T-cell (primary cell): ENCODE results near the gene PDLIM7. TPM values are rescaled to one million over a fixed set of nuclear protein-coding genes. Genes with fewer than 3 reads are reported as not detected.

Source experiments
- ATAC-seq, 4 experiments: fragments of 200-7000 bp in 3 of 4; fragments of 150-1000 bp in 1 of 4; cut with Tn5 transposase; replicated peaks in 1 of 4; 1 replicate in 3 of 4; 2 replicates in 1 of 4; pipeline ENCODE4 v1.10.0; 2021; ENCODE audit warnings: moderate library complexity in 3 of 4, mild to moderate bottlenecking in 2 of 4, moderate number of reproducible peaks in 1 of 4
- CTCF ChIA-PET, 2 donors: fragments of 300-600 bp; sonication (Branson Sonifier 250); formaldehyde crosslinking; loops; one replicate each; lab custom pipeline; 2022; ENCODE audit warnings: antibody characterized with exemption in 2 of 2; lab: Charles Lee
- POLR2A ChIA-PET, 2 donors: fragments of 300-600 bp; sonication (Branson Sonifier 250); formaldehyde crosslinking; loops; one replicate each; lab custom pipeline; 2022; ENCODE audit warnings: antibody characterized with exemption in 2 of 2; lab: Charles Lee
- DNase-seq, 35 experiments: peaks; one replicate each; pipeline versions ENCODE4 v3.0.0 to v3.0.0-alpha.2; 2013 to 2023
- H3K27ac ChIP-seq: one replicate; pipeline ENCODE4 v1.5.1; 2013; ENCODE audit warnings: low read length
- H3K27me3 ChIP-seq, 2 experiments: replicated peaks in 1 of 2; 1 replicate in 1 of 2; 2 replicates in 1 of 2; pipeline versions ENCODE4 v1.6.1 to v1.7.0; 2013; ENCODE audit warnings: low read length in 1 of 2, mixed read lengths in 1 of 2; ENCODE audit not compliant: control insufficient read depth in 2 of 2, insufficient read depth in 2 of 2; ENCODE audit errors: extremely low read depth in 1 of 2
- H3K36me3 ChIP-seq, 2 donors: 1 replicate in 1 of 2; 2 replicates in 1 of 2; pipeline versions ENCODE4 v1.6.1 to v1.7.0; 2013; ENCODE audit warnings: low read length in 1 of 2; ENCODE audit not compliant: control insufficient read depth in 2 of 2, insufficient read depth in 1 of 2; ENCODE audit errors: extremely low read depth in 1 of 2
- H3K4me1 ChIP-seq, 2 experiments: 1 replicate in 1 of 2; 2 replicates in 1 of 2; pipeline versions ENCODE4 v1.6.1 to v1.7.0; 2013; ENCODE audit warnings: low read length in 2 of 2, mixed read lengths in 1 of 2; ENCODE audit not compliant: insufficient read depth in 2 of 2, control insufficient read depth in 1 of 2; ENCODE audit errors: extremely low read depth in 1 of 2
- H3K4me3 ChIP-seq, 2 donors: 1 replicate in 1 of 2; 2 replicates in 1 of 2; pipeline versions ENCODE4 v1.5.1 to v1.7.0; 2013; ENCODE audit warnings: mild to moderate bottlenecking in 2 of 2, low read length in 1 of 2, moderate library complexity in 1 of 2; ENCODE audit not compliant: control insufficient read depth in 1 of 2; ENCODE audit errors: extremely low read depth in 1 of 2
- H3K9me3 ChIP-seq: 2 replicates; pipeline ENCODE4 v1.7.0; 2013
- H3K27ac Mint-ChIP-seq, 2 donors: one replicate each; pipeline ENCODE4 v1.8.0; 2020 to 2021; ENCODE audit warnings: mild to moderate bottlenecking in 2 of 2, mixed read lengths in 2 of 2
- H3K27me3 Mint-ChIP-seq, 2 donors: one replicate each; pipeline ENCODE4 v1.8.0; 2021 to 2022; ENCODE audit warnings: mixed read lengths in 2 of 2
- H3K36me3 Mint-ChIP-seq: one replicate; pipeline ENCODE4 v1.8.0; 2021; ENCODE audit warnings: mixed read lengths
- H3K4me1 Mint-ChIP-seq, 3 donors: one replicate each; pipeline ENCODE4 v1.8.0; 2020 to 2022; ENCODE audit warnings: mixed read lengths in 3 of 3, mild to moderate bottlenecking in 1 of 3
- H3K4me3 Mint-ChIP-seq, 3 donors: one replicate each; pipeline ENCODE4 v1.8.0; 2020 to 2022; ENCODE audit warnings: mild to moderate bottlenecking in 3 of 3, mixed read lengths in 3 of 3, moderate library complexity in 3 of 3
- H3K9me3 Mint-ChIP-seq, 3 donors: one replicate each; pipeline ENCODE4 v1.8.0; 2020 to 2022; ENCODE audit warnings: mixed read lengths in 3 of 3
- WGBS: methylation state at CpG from one replicate; pipeline ENCODE4 v1.1.5; 2013; ENCODE audit warnings: missing lambda C conversion rate; ENCODE audit not compliant: insufficient coverage; 5-methylcytosine and 5-hydroxymethylcytosine counted together
- total RNA-seq, 35 experiments: library from RNA in 6 of 35; stranded (reverse) in 6 of 35; fragments of 120-200 nt in 1 of 35; gene quantifications; one replicate each; pipeline versions ENCODE4 v1.2.1 to v1.2.4 and lab custom pipeline; 2013 to 2026

PDLIM7 gene
- total RNA-seq, 5 donors from 2014 or later (not counting 1 experiment from before 2014, with no cell fraction given), result 9.8 to 17.8 (median 12.8) TPM

DNA sequence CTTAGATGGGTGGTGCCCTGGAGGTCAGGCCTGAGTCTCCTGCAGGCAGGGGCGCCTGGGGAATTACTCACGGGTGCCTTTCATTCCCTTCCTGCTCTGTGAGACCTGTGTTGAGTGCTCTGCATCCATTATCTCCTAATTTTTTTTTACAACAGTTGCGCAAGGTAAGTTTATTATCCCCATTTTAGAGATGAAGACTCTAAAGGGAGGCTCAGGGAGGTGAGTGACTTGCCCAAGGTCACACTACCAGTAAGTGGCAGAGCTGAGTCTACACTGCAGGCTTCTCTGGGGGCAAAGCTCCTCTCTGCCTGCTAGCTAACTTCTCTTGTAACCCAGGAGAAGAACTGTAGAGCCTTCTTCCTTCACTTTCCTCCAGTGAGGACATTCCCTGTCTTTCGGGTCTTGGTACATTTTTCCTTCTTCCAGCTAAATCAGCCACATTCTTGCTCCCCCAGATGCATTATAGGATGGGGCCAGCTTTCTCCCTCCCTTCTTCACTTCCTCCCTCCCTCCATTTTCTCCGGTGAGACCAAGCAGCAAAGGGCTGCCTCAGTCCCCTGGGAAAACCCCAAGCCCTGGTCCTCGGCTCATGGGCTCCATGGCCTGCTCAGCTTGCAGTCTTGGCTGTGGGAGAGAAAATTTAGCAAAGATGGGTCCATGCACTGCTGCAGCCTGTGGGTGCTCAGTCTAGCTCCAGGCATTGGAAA is 49.0 kb downstream of the PDLIM7 start:
- ChIA-PET POLR2A (interaction anchor here in 1 of 2 donors (0.6 kb wide), 1 partner anchor 22 kb away, joined by 5 read pairs; the partner anchor contains the start of gene GRK6), CTCF (interaction anchor here (1.4 to 3.1 kb wide), 2 partner anchors 45 to 46 kb away, joined by 4 to 19 read pairs; no protein-coding TSS in a partner anchor)
- Mint-ChIP-seq H3K4me1 (peaks cover 50 to 54% (median 53%) of the 10 kb centered on the region in 3 donors), H3K9me3 (no peaks in the 10 kb centered on the region), H3K4me3 (peak overlapping the region; percentile 46 to 69 (median 65)), H3K36me3 (no peaks in the 10 kb centered on the region), H3K27ac (peak overlapping the region; percentile 36 to 71), H3K27me3 (no peaks in the 10 kb centered on the region)
- no peak for DNase-seq
- Histone ChIP-seq H3K4me3 (no peak overlapping the region), H3K4me1 (peaks cover 19 to 69% of the 10 kb centered on the region in 2 experiments), H3K9me3 (no peaks in the 10 kb centered on the region), H3K27me3 (peaks cover 0 to 4% of the 10 kb centered on the region in 2 experiments), H3K27ac (peak overlapping the region; percentile 12), H3K36me3 (no peaks in the 10 kb centered on the region)
- WGBS, result 100% methylated on average over 1 of the region's 6 CpGs
- ATAC-seq, result no peak

DNA sequence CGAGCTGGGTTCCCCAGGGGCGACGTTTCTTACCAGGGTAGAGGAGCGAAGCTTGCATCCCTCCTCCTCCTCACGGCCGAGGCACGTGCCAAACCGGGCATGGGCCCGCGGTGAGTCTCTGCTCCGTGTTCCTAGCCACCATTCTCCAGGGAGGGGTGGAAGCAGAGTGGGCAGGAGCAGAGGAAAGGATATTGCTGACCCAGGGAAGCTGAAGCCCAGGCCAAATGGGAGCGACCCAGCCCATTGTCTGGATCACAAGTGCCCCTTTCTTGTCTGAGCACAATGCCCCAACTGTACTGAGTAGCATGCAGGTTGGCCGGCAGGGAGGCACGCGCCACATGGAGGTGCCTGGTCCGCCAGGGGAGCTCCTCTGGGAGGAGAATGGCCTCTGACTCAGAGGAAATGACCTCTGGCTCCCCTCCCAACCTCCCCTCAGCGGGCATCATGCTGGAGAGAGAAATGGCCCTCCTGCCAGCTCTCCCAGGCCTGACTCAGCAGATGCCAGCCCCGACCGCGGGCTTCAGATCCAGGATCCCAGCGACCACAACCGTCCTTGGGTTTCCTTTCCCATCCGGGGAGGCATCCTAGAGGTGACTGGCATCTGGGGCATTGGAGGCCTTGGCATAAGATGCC is 49.7 kb downstream of the PDLIM7 start:
- H3K4me1 ChIP-seq, result peaks cover 19 to 65% of the 10 kb centered on the region in 2 experiments
- DNase-seq, result no peak
- Mint-ChIP-seq H3K4me1 (peaks cover 49 to 51% (median 49%) of the 10 kb centered on the region in 3 donors), H3K27ac (peak overlapping the region; percentile 55 to 61), H3K4me3 (peak overlapping the region; percentile 50 to 69 (median 65)), H3K9me3 (no peaks in the 10 kb centered on the region), H3K36me3 (no peaks in the 10 kb centered on the region), H3K27me3 (no peaks in the 10 kb centered on the region)
- peak overlapping the region; percentile 38 for H3K27ac ChIP-seq
- peaks cover 0 to 6% of the 10 kb centered on the region in 2 donors for H3K36me3 ChIP-seq
- H3K9me3 ChIP-seq, result no peaks in the 10 kb centered on the region
- POLR2A ChIA-PET, result interaction anchor here (0.6 to 3.0 kb wide), 2 partner anchors 16 to 1415 kb away, joined by 5 to 27 read pairs; no protein-coding TSS in a partner anchor
- peak in 1 of 4 experiments; percentile 2 for ATAC-seq
- H3K27me3 ChIP-seq, result peaks cover 0 to 2% of the 10 kb centered on the region in 2 experiments
- H3K4me3 ChIP-seq, result peak overlapping the region in 1 of 2 donors; percentile 40
- CTCF ChIA-PET, result interaction anchor here (1.4 to 5.0 kb wide), 4 partner anchors 21 to 58 kb away, joined by 4 to 20 read pairs (median 12); partner anchors contain the start of gene GRK6 (in 1 of the 2)
- 46% methylated on average over 8 of the region's 23 CpGs for WGBS

- Mint-ChIP-seq H3K4me3 (peak overlapping the region; percentile 39 to 65 (median 50)), H3K36me3 (peaks cover 5% of the 10 kb centered on the region), H3K9me3 (no peaks in the 10 kb centered on the region), H3K27me3 (no peaks in the 10 kb centered on the region), H3K4me1 (peaks cover 47 to 53% (median 53%) of the 10 kb centered on the region in 3 donors), H3K27ac (no peak overlapping the region)
- no peaks in the 10 kb centered on the region for H3K9me3 ChIP-seq
- peak in 34 of 35 experiments; percentile 51 to 90 (median 76) for DNase-seq
- peak overlapping the region in 1 of 2 donors; percentile 23 for H3K4me3 ChIP-seq
- peaks cover 0 to 12% of the 10 kb centered on the region in 2 donors for H3K36me3 ChIP-seq
- peaks cover 0 to 2% of the 10 kb centered on the region in 2 experiments for H3K27me3 ChIP-seq
- WGBS, result 0% methylated on average over 14 of the region's 52 CpGs
- ChIA-PET CTCF (interaction anchor here (1.4 to 5.0 kb wide), 4 partner anchors 21 to 57 kb away, joined by 4 to 20 read pairs (median 12); partner anchors contain the start of gene GRK6 (in 1 of the 2)), POLR2A (interaction anchor here (0.6 to 3.0 kb wide), 3 partner anchors 15 to 1416 kb away, joined by 3 to 27 read pairs (median 5); no protein-coding TSS in a partner anchor)
- peak; percentile 36 to 52 (median 40) for ATAC-seq
- peak overlapping the region; percentile 38 for H3K27ac ChIP-seq
- H3K4me1 ChIP-seq, result peaks cover 19 to 68% of the 10 kb centered on the region in 2 experiments
Observed at GRCh38 chr5:177447066-177447610, 50.3 kb downstream of the PDLIM7 start.

GRCh38 chr5:177446200-177447065 is 51.0 kb downstream of the PDLIM7 start, which contains the start of gene PRR7:
Gene PRR7, plus strand, starts transcription at chr5:177446814. Its CDS starts 8,254 bp downstream, at chr5:177455068.
- Mint-ChIP-seq H3K27me3 (no peaks in the 10 kb centered on the region), H3K4me1 (peaks cover 47 to 58% (median 53%) of the 10 kb centered on the region in 3 donors), H3K9me3 (no peaks in the 10 kb centered on the region), H3K27ac (peak within 1 kb of the TSS; percentile 95), H3K36me3 (peaks cover 8% of the 10 kb centered on the region), H3K4me3 (peak within 1 kb of the TSS; percentile 72 to 78 (median 72))
- Histone ChIP-seq H3K9me3 (no peaks in the 10 kb centered on the region), H3K27me3 (peaks cover 0 to 2% of the 10 kb centered on the region in 2 experiments), H3K27ac (peak within 1 kb of the TSS; percentile 87), H3K4me1 (peaks cover 19 to 74% of the 10 kb centered on the region in 2 experiments), H3K36me3 (peaks cover 0 to 19% of the 10 kb centered on the region in 2 donors), H3K4me3 (peak within 1 kb of the TSS; percentile 52 to 55)
- peak; percentile 48 to 66 (median 64) for ATAC-seq
- peak; percentile 48 to 90 (median 72) for DNase-seq
- CTCF ChIA-PET, result interaction anchor here (0.5 to 5.0 kb wide), 11 partner anchors 9 to 131 kb away, joined by 3 to 24 read pairs (median 15); partner anchors contain the start of gene GRK6 (in 1 of the 2)
- under 1% methylated on average over 84 of the region's 89 CpGs for WGBS
- POLR2A ChIA-PET, result interaction anchor here (0.6 to 3.0 kb wide), 6 partner anchors 8 to 405 kb away, joined by 3 to 27 read pairs (median 3); partner anchors contain the start of gene GRK6 (in 1 of the 2)

DNA sequence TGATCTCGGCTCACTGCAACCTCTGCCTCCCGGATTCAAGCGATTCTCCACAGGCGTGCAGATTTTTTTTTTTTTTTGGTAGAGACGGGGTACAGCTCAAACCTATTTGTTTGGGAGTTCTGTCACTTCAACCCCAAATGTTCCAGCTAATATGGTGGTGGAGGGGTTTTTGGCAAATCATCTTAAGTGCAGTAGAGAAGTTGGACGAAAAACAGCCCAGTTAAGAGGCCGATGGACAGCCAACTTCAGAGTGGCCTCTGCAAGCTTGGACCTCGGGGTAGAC is 51.5 kb downstream of the PDLIM7 start:
- ATAC-seq, result peak in 1 of 4 experiments; percentile 2
- peak overlapping the region; percentile 72 to 78 (median 72) for H3K4me3 Mint-ChIP-seq
- ChIA-PET POLR2A (interaction anchor here (0.6 to 3.0 kb wide), 7 partner anchors 9 to 404 kb away, joined by 3 to 27 read pairs (median 5); partner anchors contain the start of gene GRK6 (in 1 of the 2)), CTCF (interaction anchor here (0.6 to 5.0 kb wide), 11 partner anchors 10 to 725 kb away, joined by 3 to 24 read pairs (median 6); partner anchors contain the start of gene GRK6 (in 1 of the 2))
- peak overlapping the region in 1 of 2 donors; percentile 55 for H3K4me3 ChIP-seq
- H3K4me1 Mint-ChIP-seq, result peaks cover 46 to 57% (median 53%) of the 10 kb centered on the region in 3 donors
- 6% methylated on average over 3 of the region's 8 CpGs for WGBS
- H3K36me3 ChIP-seq, result peaks cover 0 to 25% of the 10 kb centered on the region in 2 donors
- H3K27ac Mint-ChIP-seq, result peak overlapping the region; percentile 95
- no peaks in the 10 kb centered on the region for H3K9me3 Mint-ChIP-seq
- peak in 1 of 35 experiments; percentile 60 for DNase-seq
- H3K27me3 ChIP-seq, result peaks cover 0 to 2% of the 10 kb centered on the region in 2 experiments
- peaks cover 19 to 78% of the 10 kb centered on the region in 2 experiments for H3K4me1 ChIP-seq
- peaks cover 8% of the 10 kb centered on the region for H3K36me3 Mint-ChIP-seq
- H3K27ac ChIP-seq, result peak overlapping the region; percentile 87
- no peaks in the 10 kb centered on the region for H3K9me3 ChIP-seq
- H3K27me3 Mint-ChIP-seq, result no peaks in the 10 kb centered on the region
